Naive thymus-derived CD4-positive, alpha-beta T cell (primary cell): ENCODE measurements around the gene NTF4. TPM values are rescaled to one million over a fixed set of nuclear protein-coding genes. Genes with fewer than 3 reads are reported as not detected.
A peak's percentile ranks its signal among the peaks of the same experiment; 100 is the strongest.
"Not testable (repeated sequence)": the region's sequence is repeated elsewhere in the genome, so short reads cannot be mapped to it uniquely, and the experiment has no call there.

Experiments used
- ATAC-seq: fragments of 150-1000 bp; cut with Tn5 transposase; 2 replicates; pipeline ENCODE4 v1.10.0; 2021; ENCODE audit warnings: mild to moderate bottlenecking, moderate library complexity
- CTCF ChIA-PET: fragments of 350-600 bp; sonication (Branson Sonifier 250); formaldehyde crosslinking; loops from one replicate; lab custom pipeline; 2021; ENCODE audit warnings: antibody characterized with exemption; lab: Charles Lee
- POLR2A ChIA-PET: fragments of 350-600 bp; sonication (Branson Sonifier 250); formaldehyde crosslinking; loops from one replicate; lab custom pipeline; 2021; ENCODE audit warnings: antibody characterized with exemption, inconsistent platforms; lab: Charles Lee
- DNase-seq, 9 donors: peaks; one replicate each; pipeline versions ENCODE4 v3.0.0 to v3.0.0-alpha.2; 2020 to 2022; ENCODE audit warnings: mixed read lengths in 1 of 9
- H3K27ac ChIP-seq: one replicate; pipeline ENCODE4 v1.7.0; 2013; ENCODE audit warnings: mild to moderate bottlenecking, low read depth, low read length, moderate library complexity
- H3K27me3 ChIP-seq, 2 donors: one replicate each; pipeline ENCODE4 v1.7.0; 2013; ENCODE audit warnings: low read length in 2 of 2, mild to moderate bottlenecking in 2 of 2, moderate library complexity in 2 of 2; ENCODE audit not compliant: control insufficient read depth in 2 of 2, insufficient read depth in 2 of 2
- H3K36me3 ChIP-seq, 3 experiments: 1 replicate in 2 of 3; 2 replicates in 1 of 3; pipeline ENCODE4 v1.7.0; 2013; ENCODE audit warnings: low read length in 3 of 3, mild to moderate bottlenecking in 3 of 3, moderate library complexity in 1 of 3; ENCODE audit not compliant: insufficient read depth in 3 of 3, control insufficient read depth in 2 of 3
- H3K4me1 ChIP-seq, 2 donors: one replicate each; pipeline ENCODE4 v1.7.0; 2013; ENCODE audit warnings: low read length in 2 of 2, mild to moderate bottlenecking in 2 of 2, moderate library complexity in 1 of 2; ENCODE audit not compliant: control insufficient read depth in 2 of 2, insufficient read depth in 2 of 2
- H3K4me3 ChIP-seq: 2 replicates; pipeline ENCODE4 v1.7.0; 2013; ENCODE audit warnings: mild to moderate bottlenecking, low read length
- H3K9me3 ChIP-seq, 3 experiments: 1 replicate in 2 of 3; 2 replicates in 1 of 3; pipeline ENCODE4 v1.7.0; 2013; ENCODE audit warnings: low read length in 3 of 3; ENCODE audit not compliant: control insufficient read depth in 2 of 3
- H3K27ac Mint-ChIP-seq, 9 donors: one replicate each; pipeline ENCODE4 v1.8.0; 2020 to 2022; ENCODE audit warnings: mixed read lengths in 9 of 9, mild to moderate bottlenecking in 8 of 9, moderate library complexity in 5 of 9, inconsistent platforms in 2 of 9
- H3K27me3 Mint-ChIP-seq, 5 donors: one replicate each; pipeline ENCODE4 v1.8.0; 2021 to 2022; ENCODE audit warnings: mixed read lengths in 5 of 5, mild to moderate bottlenecking in 1 of 5
- H3K36me3 Mint-ChIP-seq, 5 donors: one replicate each; pipeline ENCODE4 v1.8.0; 2020 to 2022; ENCODE audit warnings: mixed read lengths in 5 of 5, mild to moderate bottlenecking in 3 of 5, inconsistent platforms in 1 of 5
- H3K4me1 Mint-ChIP-seq, 7 donors: one replicate each; pipeline ENCODE4 v1.8.0; 2020 to 2022; ENCODE audit warnings: mixed read lengths in 7 of 7, mild to moderate bottlenecking in 3 of 7, inconsistent platforms in 1 of 7
- H3K4me3 Mint-ChIP-seq, 10 donors: one replicate each; pipeline ENCODE4 v1.8.0; 2020 to 2022; ENCODE audit warnings: mild to moderate bottlenecking in 10 of 10, mixed read lengths in 10 of 10, moderate library complexity in 6 of 10, inconsistent platforms in 2 of 10
- H3K9me3 Mint-ChIP-seq, 11 donors: one replicate each; pipeline ENCODE4 v1.8.0; 2020 to 2022; ENCODE audit warnings: mixed read lengths in 11 of 11, mild to moderate bottlenecking in 4 of 11, inconsistent platforms in 1 of 11, moderate library complexity in 1 of 11
- intact Hi-C, 2 donors: fragments of 100-400 bp; cut with micrococcal nuclease; formaldehyde crosslinking; loops; one replicate each; pipeline ENCODE4 v1.15.1; 2023
- polyA plus RNA-seq, 2 donors: library from polyadenylated mRNA; unstranded; fragments of 300-500 nt; fragmentation: Illumina TruSeq; gene quantifications; one replicate each; pipeline ENCODE4 v1.2.3, GENCODE V29; 2021
- total RNA-seq, 6 experiments: library from RNA in 5 of 6; stranded (reverse) in 5 of 6; gene quantifications; 1 replicate in 5 of 6; 2 replicates in 1 of 6; pipeline ENCODE4 v1.2.3 and lab custom pipeline; 2021 to 2026

The NTF4 gene
- total and polyA plus RNA-seq, 7 experiments from 2014 or later, result not detected

DNA sequence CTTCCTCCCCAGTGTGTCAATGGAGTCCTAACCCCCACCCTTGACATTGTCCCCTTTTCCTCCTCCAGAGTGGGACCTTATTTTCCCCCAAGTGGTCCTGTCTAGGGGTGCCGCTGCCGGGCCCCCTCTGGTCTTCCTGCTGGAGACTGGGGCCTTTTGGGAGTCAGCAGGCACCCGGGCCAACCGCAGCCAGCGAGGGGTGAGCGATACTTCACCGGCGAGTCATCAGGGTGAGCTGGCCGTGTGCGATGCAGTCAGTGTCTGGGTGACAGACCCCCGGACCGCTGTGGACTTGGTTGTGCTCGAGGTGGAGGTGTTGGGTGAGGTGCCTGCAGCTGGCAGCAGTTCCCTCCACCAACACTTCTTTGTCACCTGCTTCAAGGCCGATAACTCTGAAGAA, 34.9 kb downstream of the NTF4 start:
- DNase-seq, H3K4me1 Mint-ChIP-seq, ATAC-seq, intact Hi-C loops, H3K27me3 ChIP-seq, H3K27ac ChIP-seq, H3K36me3 ChIP-seq, H3K9me3 Mint-ChIP-seq, H3K36me3 Mint-ChIP-seq, H3K27me3 Mint-ChIP-seq, H3K4me1 ChIP-seq, POLR2A ChIA-PET, H3K27ac Mint-ChIP-seq, H3K4me3 ChIP-seq, H3K9me3 ChIP-seq, H3K4me3 Mint-ChIP-seq: not testable (repeated sequence)
- CTCF ChIA-PET, result interaction anchor here (0.6 kb wide), 1 partner anchor 742 kb away, joined by 8 read pairs; no protein-coding TSS in a partner anchor

DNA sequence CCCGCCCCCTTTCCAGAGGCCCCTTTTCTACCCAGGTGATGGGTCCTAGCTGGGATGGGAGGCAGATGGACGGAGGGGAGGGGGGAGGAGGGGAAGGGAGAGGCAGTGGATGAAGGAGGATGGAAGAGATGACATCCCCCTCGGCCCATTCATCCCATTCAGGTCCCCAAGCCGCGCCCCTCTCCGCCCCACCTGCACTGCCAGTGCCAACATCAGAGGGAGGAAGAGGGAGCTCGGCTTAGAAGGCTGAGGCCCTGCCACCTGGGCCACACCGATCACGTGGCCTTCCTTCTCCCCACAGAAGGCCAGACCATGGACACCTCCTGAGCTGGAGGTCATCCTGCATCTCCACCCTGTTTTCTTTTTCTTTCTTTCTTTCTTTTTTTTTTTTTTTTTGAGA, 35.9 kb downstream of the NTF4 start:
- H3K4me1 Mint-ChIP-seq, POLR2A ChIA-PET, H3K36me3 Mint-ChIP-seq, H3K4me3 Mint-ChIP-seq, H3K4me1 ChIP-seq, DNase-seq, ATAC-seq, H3K27me3 ChIP-seq, H3K9me3 ChIP-seq, H3K9me3 Mint-ChIP-seq, intact Hi-C loops, H3K27ac ChIP-seq, H3K27me3 Mint-ChIP-seq, H3K36me3 ChIP-seq, H3K4me3 ChIP-seq, H3K27ac Mint-ChIP-seq: not testable (repeated sequence)
- CTCF ChIA-PET, result interaction anchor here (0.6 kb wide), 1 partner anchor 16 kb away, joined by 4 read pairs; no protein-coding TSS in a partner anchor

DNA sequence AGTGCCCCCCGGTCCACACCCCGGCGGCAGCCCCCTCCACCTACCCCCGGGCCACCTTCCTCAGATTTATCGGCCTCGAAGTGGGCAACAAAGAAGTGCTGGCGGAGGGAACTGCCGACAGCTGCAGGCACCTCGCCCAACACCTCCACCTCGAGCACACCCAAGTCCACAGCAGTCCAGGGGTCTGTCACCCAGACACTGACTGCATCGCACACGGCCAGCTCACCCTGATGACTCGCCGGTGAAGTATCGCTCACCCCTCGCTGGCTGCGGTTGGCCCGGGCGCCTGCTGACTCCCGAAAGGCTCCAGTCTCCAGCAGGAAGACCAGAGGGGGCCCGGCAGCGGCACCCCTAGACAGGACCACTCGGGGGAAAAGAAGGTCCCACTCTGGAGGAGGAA, 39.0 kb downstream of the NTF4 start:
- H3K4me3 Mint-ChIP-seq, H3K27ac Mint-ChIP-seq, H3K27ac ChIP-seq, DNase-seq, ATAC-seq, POLR2A ChIA-PET, H3K27me3 Mint-ChIP-seq, H3K4me1 Mint-ChIP-seq, H3K36me3 Mint-ChIP-seq, H3K4me3 ChIP-seq, H3K4me1 ChIP-seq, intact Hi-C loops, H3K9me3 ChIP-seq, H3K27me3 ChIP-seq, CTCF ChIA-PET, H3K9me3 Mint-ChIP-seq, H3K36me3 ChIP-seq: not testable (repeated sequence)

DNA sequence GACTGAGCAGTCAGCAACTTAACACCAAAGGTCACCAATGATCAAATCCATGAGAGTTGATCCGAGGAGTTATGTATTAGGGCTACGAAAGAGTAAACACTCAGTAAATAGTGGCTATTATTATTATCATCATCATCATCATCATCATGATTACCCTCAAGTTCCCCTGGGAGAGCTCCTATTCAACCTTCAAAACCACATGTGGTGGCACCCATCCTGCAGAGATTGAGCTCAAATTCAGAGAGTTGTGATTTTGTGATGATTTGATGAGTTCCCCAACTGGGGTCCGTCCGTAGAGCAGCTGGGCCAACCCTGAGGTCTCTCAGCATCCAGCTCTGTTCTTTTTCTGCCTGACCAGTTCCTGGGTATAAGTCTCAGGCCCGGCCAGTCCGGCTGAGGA, 39.5 kb downstream of the NTF4 start:
- H3K9me3 Mint-ChIP-seq, CTCF ChIA-PET, DNase-seq, H3K4me1 Mint-ChIP-seq, H3K27me3 ChIP-seq, H3K27ac ChIP-seq, H3K4me3 ChIP-seq, H3K36me3 Mint-ChIP-seq, intact Hi-C loops, POLR2A ChIA-PET, H3K4me3 Mint-ChIP-seq, ATAC-seq, H3K4me1 ChIP-seq, H3K27ac Mint-ChIP-seq, H3K36me3 ChIP-seq, H3K9me3 ChIP-seq: not testable (repeated sequence)
- H3K27me3 Mint-ChIP-seq, result peaks cover 0 to 11% (median 0%) of the 10 kb centered on the region in 5 donors

DNA sequence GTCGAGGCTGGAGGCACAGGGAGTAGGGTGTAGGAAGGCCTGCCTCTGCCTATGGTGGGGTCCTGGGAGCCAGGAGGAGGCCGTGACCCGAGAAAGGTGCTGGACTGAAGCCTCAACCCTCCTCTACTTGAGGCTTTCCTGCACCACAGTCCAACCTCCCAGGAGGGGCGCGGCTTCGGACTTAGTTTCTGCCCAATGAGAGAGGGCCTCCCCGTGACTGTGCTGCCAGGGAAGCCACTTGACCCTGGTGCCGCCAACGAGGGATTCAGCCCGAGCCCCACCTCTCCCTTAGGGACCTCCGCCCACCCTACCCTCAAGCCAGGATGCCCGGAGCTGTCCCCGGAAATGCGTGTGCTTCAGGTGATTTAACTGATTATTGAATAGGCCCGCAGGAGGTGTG, 40.4 kb downstream of the NTF4 start, which contains the start of gene CGB3:
Gene CGB3 (minus strand): TSS at position 101 of the 400 bp plus-strand sequence. CDS start 362 bp downstream, outside the sequence.
- H3K9me3 ChIP-seq, ATAC-seq, intact Hi-C loops, H3K27ac Mint-ChIP-seq, H3K4me3 ChIP-seq, H3K27ac ChIP-seq, H3K4me3 Mint-ChIP-seq, H3K4me1 ChIP-seq, H3K36me3 ChIP-seq, CTCF ChIA-PET, POLR2A ChIA-PET, H3K27me3 ChIP-seq, DNase-seq, H3K36me3 Mint-ChIP-seq, H3K9me3 Mint-ChIP-seq: not testable (repeated sequence)
- Mint-ChIP-seq H3K4me1 (peaks cover 7 to 13% (median 9%) of the 10 kb centered on the region in 7 donors), H3K27me3 (peaks cover 0 to 12% (median 0%) of the 10 kb centered on the region in 5 donors)

DNA sequence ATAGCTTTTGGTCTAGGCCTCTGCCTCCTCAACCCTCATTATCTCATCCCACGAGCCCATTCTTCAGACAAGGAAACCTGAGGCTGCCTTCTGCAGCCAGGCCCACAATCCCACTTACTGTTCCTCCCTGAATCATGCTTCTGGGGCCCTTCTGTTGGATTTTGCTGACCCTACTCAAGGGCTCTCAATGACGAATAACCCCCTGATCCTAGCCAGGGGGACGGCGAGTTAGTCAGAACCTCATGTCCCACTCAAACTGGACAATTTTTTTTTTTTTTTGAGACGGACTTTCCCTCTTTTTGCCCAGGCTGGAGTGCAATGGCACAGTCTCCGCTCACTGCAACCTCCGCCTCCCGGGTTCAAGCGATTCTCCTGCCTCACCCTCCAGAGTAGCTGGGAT, 42.5 kb downstream of the NTF4 start:
- Histone ChIP-seq H3K9me3 (no peaks in the 10 kb centered on the region), H3K4me1 (peaks cover 0 to 4% of the 10 kb centered on the region in 2 donors), H3K4me3 (no peak overlapping the region), H3K27ac (no peak overlapping the region), H3K27me3 (no peaks in the 10 kb centered on the region), H3K36me3 (no peaks in the 10 kb centered on the region)
- DNase-seq (no peak), ATAC-seq (no peak)
- POLR2A ChIA-PET, result interaction anchor here (0.6 to 1.4 kb wide), 2 partner anchors 29 to 63 kb away, joined by 3 to 5 read pairs; partner anchors contain the start of gene GYS1
- H3K4me3 Mint-ChIP-seq, result peak overlapping the region in 1 of 10 donors; percentile 7
- H3K27ac Mint-ChIP-seq, result no peak overlapping the region
- intact Hi-C loops, result no loop called here
- no peaks in the 10 kb centered on the region for H3K9me3 Mint-ChIP-seq
- H3K27me3 Mint-ChIP-seq, result peaks cover 0 to 22% (median 0%) of the 10 kb centered on the region in 5 donors
- CTCF ChIA-PET, result interaction anchor here (1.0 kb wide), 1 partner anchor 23 kb away, joined by 3 read pairs; no protein-coding TSS in a partner anchor
- H3K4me1 Mint-ChIP-seq, result peaks cover 7 to 21% (median 16%) of the 10 kb centered on the region in 7 donors
- H3K36me3 Mint-ChIP-seq, result no peaks in the 10 kb centered on the region
